22Rv1 (cell line): ENCODE measurements around the gene VPS37B.

Experiments used
- H3K27ac ChIP-seq: fragments of 450-650 bp; 2 replicates; pipeline ENCODE4 v1.5.1; 2017
- ZFX ChIP-seq: fragments of 450-650 bp; IDR thresholded peaks from 2 replicates; pipeline ENCODE4 v1.6.1; 2017; ENCODE audit warnings: antibody characterized with exemption, borderline replicate concordance
- TF ChIP-seq, protein P1 (sequence below): fragments of 450-650 bp; IDR thresholded peaks from 2 replicates; pipeline ENCODE4 v1.5.1; 2017; ENCODE audit warnings: mild to moderate bottlenecking

Gene VPS37B

DNA sequence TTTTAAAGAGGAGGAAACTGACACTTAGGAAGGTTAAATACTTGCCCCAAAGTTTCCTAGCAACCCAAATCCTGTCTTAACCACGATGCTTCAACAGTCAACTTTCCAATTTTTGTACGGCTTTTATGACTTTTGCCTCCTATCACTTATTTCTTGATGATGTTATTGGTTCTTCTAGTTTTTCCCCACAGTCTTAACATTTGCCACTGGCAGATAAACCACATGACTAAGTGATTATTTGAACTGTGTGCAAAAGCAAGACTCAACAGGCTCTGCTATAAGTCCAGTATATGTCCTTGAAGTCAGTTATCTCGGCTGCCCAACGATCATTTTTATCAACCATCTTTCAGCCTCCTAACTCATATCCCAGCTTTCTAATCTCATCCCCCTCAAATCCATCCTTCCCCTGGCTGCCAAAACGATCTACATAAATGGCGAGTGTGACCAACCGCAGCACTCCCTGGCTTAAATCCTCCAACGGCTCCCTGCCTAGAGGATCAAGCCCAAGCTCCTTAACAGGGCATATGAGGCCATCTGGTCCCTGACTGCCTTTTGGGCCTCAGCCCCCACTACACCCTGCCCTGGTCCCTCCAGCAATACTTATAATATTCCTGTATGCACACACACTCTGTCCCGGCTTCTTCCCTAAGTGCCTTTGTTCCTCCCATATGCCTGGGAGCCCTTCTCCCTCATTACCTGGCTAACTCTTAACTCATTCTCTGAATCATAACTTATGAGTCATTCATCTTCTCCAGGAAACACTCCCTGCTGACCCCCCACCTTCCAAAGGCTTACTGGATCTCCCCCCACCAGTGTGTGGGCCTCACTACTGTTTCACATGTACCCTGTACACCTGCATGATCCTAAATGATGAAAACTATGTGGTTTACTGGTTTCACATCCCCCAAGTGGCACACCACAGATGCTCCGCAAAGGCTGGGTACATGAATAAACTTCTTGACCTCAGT lies 8.8 kb downstream of the VPS37B start:
- TF ChIP-seq, protein P1, sequence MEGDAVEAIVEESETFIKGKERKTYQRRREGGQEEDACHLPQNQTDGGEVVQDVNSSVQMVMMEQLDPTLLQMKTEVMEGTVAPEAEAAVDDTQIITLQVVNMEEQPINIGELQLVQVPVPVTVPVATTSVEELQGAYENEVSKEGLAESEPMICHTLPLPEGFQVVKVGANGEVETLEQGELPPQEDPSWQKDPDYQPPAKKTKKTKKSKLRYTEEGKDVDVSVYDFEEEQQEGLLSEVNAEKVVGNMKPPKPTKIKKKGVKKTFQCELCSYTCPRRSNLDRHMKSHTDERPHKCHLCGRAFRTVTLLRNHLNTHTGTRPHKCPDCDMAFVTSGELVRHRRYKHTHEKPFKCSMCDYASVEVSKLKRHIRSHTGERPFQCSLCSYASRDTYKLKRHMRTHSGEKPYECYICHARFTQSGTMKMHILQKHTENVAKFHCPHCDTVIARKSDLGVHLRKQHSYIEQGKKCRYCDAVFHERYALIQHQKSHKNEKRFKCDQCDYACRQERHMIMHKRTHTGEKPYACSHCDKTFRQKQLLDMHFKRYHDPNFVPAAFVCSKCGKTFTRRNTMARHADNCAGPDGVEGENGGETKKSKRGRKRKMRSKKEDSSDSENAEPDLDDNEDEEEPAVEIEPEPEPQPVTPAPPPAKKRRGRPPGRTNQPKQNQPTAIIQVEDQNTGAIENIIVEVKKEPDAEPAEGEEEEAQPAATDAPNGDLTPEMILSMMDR = no peak
- no peak for TF ChIP-seq ZFX
- H3K27ac ChIP-seq = peak overlapping the region; percentile 83

DNA sequence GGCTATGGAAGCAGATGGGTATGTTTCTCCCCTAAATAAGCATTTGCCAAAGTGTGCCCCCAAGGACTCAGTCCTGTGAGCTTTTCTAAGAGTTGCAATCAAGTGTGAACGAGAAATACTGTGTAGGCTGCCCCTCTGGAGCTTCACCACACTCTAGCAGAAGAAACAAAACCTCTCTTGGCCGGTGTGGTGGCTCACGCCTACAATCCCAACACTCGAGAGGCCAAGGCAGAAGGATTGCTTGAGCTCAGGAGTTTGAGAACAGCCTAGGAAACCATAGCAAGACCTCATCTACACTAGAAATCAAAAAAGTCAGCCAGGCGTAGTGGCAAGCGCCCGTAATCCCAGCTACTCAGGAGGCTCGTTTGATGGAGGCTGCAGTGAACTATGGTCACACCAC lies 9.8 kb downstream of the VPS37B start:
- no peak overlapping the region for H3K27ac ChIP-seq
- no peak for TF ChIP-seq ZFX
- TF ChIP-seq, protein P1 = no peak

DNA sequence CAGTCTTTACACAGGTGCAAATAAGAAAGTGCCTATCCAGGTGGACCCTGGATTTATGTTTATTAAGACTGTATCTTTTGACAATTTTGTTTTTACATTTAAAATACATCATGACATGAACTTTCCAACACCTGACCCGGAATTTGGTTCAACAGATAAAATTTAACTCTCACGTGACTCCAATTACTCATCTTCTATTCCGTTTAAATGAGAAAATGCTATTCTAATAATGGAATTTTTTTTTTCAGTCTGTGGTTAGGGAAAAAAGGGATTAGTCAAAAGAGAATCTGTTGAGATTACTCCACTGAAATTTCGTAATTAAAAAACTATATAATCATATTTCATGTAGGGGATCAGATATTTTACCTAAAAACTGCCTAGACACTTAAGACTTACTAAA lies 11.1 kb downstream of the VPS37B start:
- TF ChIP-seq, protein P1 = no peak
- no peak for TF ChIP-seq ZFX
- no peak overlapping the region for H3K27ac ChIP-seq

DNA sequence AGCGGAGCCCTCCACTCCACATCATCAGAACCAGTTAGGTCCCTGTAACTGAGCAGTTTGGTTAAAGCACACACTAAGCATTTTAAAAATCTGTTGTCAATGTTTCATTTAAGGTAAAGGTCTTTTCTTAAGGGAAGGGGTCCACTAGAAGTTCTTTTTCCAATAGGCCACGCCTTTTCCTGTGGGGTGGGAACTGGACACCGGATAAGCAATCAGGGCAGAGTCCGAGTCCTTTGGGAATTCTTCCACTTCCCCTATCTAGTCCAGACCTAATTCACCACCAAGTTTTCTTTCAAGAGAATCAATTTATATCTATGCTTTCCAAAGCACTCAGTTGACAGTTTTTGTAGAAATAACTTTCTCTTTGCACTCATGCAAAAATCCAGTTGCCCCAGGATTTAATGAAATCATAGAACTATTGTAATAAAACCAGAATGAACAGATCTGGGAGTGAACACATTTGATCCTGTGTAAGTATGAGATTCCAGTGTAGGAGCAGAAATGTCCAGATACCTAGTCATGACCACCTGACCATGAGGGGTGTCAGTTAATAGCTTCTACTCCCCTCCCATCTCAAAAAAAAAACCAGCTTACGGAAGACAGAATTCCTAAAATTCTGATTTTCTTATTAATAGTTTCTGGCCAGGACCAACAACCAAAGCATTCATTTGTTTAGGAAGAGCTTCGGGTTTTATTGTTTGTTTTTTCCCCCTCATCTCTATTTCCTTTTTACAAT lies 11.7 kb downstream of the VPS37B start:
- TF ChIP-seq, protein P1 = no peak
- TF ChIP-seq ZFX = no peak
- H3K27ac ChIP-seq = no peak overlapping the region

DNA sequence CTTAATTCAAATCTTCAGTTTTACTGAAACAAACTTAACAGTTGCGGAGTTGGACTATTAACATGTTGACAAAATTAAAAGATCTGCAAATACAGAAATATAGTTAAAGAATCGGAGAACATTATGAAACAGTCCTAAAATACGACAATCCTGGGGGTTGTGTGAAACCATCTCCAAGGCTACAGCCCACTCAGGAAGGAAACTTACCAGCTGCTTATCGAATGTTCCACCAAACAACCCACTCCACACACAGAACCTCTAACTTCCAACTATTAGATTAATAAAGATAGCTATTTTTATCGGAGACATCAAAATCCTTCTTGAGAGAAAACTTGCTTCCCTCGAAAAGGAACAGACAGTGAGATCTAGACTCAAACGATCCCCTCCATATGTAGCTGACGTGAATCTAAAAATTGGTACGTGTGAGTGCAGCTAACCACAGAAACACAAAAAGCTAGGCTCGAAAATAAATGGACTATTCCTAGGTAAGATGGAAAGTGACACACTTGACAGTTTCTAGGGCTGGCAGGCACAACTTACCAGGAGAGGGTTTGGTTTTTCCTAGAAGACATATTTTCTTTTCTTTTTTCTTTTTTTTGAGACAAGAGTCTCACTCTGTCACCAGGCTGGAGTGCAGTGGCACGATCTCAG lies 12.9 kb downstream of the VPS37B start:
- H3K27ac ChIP-seq = no peak overlapping the region
- TF ChIP-seq, protein P1 = no peak
- TF ChIP-seq ZFX = no peak

DNA sequence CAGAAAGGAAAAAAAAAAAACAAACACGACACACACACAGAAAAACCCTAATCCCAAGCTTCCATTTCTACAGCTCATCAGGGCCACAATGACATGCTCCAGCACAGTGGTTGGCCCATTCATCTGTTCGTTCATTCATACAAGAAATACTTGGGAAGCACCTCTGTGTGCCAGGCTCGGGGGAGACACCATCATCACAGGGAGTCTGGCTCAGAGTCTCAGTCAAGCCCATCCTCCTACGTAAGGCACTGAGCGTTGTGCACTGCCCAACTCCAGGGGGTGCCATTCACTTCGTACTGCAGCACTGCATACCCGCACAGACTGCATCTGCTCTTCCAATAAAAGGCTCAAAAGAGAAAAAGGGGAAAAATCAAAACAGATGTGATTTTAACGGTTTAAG lies 15.3 kb downstream of the VPS37B start:
- no peak overlapping the region for H3K27ac ChIP-seq
- TF ChIP-seq ZFX = no peak
- TF ChIP-seq, protein P1 = peak; percentile 56
